Thyroid gland (tissue), 4 donors: ENCODE data around the gene ITIH5. TPM values are rescaled to one million over a fixed set of nuclear protein-coding genes. Genes with fewer than 3 reads are reported as not detected.
A peak's percentile ranks its signal among the peaks of the same experiment; 100 is the strongest.

ENCODE experiments used
- DNase-seq, 2 donors: peaks; one replicate each; pipeline ENCODE4 v3.0.0-alpha.2; 2019
- H3K27ac ChIP-seq, 3 donors: fragments of 200-600 bp; sonication (generic); 1 replicate in 2 of 3; 2 replicates in 1 of 3; pipeline ENCODE4 v1.5.1; 2016 to 2019; ENCODE audit warnings: mild to moderate bottlenecking in 1 of 3, moderate library complexity in 1 of 3
- H3K27me3 ChIP-seq: fragments of 200-600 bp; sonication (generic); one replicate; pipeline ENCODE4 v1.5.1; 2019
- H3K36me3 ChIP-seq, 2 donors: fragments of 200-600 bp; sonication (generic); one replicate each; pipeline ENCODE4 v1.5.1; 2016 to 2019
- H3K4me1 ChIP-seq, 2 donors: fragments of 200-600 bp; sonication (generic); one replicate each; pipeline ENCODE4 v1.5.1; 2017 to 2019
- H3K4me3 ChIP-seq, 3 donors: fragments of 200-600 bp; sonication (generic); replicated peaks in 1 of 3; 1 replicate in 2 of 3; 2 replicates in 1 of 3; pipeline ENCODE4 v1.5.1; 2016; ENCODE audit warnings: mild to moderate bottlenecking in 1 of 3
- H3K9me3 ChIP-seq: fragments of 200-600 bp; sonication (generic); one replicate; pipeline ENCODE4 v1.5.1; 2017
- POLR2A ChIP-seq, 2 donors: fragments of 450-650 bp; IDR thresholded peaks; one replicate each; pipeline ENCODE4 v1.6.1; 2017; ENCODE audit warnings: antibody characterized with exemption in 2 of 2, mild to moderate bottlenecking in 2 of 2, moderate library complexity in 1 of 2
- WGBS, 2 donors: methylation state at CpG; one replicate each; pipeline ENCODE4 v1.1.5; 2017; 5-methylcytosine and 5-hydroxymethylcytosine counted together
- intact Hi-C: fragments of 100-400 bp; cut with DNase I; formaldehyde crosslinking; loops from one replicate; pipeline ENCODE4 v1.15.1; 2023
- total RNA-seq, 4 donors: library from RNA; depleted of rRNA; stranded (reverse); fragments of >200 nt; gene quantifications; one replicate each; pipeline ENCODE4 v1.2.3, GENCODE V29; 2016
- TF ChIP-seq, protein P1 (sequence below), 6 experiments: fragments of 200-600 bp in 3 of 6; fragments of 450-650 bp in 3 of 6; sonication (generic) in 3 of 6; IDR thresholded peaks; one replicate each; pipeline ENCODE4 v1.5.1; 2016 to 2019; ENCODE audit warnings: antibody characterized with exemption in 6 of 6, mild to moderate bottlenecking in 2 of 6, inconsistent platforms in 1 of 6, moderate library complexity in 1 of 6

The ITIH5 gene
- total RNA-seq, 4 donors from 2014 or later: 14.4 to 31.3 (median 20.2) TPM

DNA sequence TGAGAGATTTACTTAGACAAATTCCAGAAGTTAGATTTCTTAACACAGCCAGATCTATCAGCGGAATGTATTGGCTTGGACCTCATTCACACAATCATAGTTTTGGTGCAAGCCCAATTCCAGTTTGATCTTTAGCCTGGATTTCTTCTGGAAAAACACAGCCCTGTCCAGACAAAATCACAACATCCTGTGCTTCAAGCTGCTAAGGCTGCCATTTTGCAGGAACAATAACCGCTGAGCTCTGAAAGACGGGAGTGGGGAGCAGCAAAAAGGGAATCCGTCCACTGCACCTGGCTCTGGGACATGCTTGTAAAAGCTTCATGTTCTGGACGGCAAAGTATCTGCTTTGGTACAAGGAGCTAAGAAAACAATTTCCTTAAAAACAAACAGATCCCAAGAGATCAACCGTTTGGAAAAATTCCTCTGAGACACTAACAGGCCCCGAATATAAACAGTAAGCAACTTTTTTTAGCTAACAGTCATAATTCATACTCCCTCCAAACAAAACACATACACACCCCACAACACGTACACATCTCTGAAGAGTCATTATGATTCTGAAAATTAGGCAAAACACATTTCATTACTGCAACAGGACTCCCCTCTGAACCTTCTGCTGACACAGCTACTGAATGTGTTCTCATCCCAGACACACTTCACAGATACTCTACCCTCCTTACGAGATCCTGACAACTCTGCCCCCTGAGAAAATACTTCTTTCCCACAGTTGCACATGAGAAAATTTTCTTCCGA lies 32.4 kb downstream of the ITIH5 start:
- DNase-seq: peak; percentile 41 to 55
- 22 to 27% methylated on average over 10 of the region's 10 CpGs for WGBS, 2 donors
- Histone ChIP-seq H3K4me3 (no peak overlapping the region), H3K36me3 (no peaks in the 10 kb centered on the region), H3K27ac (peak overlapping the region; percentile 28 to 78 (median 58)), H3K27me3 (no peaks in the 10 kb centered on the region), H3K4me1 (peaks cover 0 to 10% of the 10 kb centered on the region in 2 donors), H3K9me3 (no peaks in the 10 kb centered on the region)
- no peak for TF ChIP-seq POLR2A (IDR thresholded peaks at IDR 0.05)
- TF ChIP-seq, protein P1, sequence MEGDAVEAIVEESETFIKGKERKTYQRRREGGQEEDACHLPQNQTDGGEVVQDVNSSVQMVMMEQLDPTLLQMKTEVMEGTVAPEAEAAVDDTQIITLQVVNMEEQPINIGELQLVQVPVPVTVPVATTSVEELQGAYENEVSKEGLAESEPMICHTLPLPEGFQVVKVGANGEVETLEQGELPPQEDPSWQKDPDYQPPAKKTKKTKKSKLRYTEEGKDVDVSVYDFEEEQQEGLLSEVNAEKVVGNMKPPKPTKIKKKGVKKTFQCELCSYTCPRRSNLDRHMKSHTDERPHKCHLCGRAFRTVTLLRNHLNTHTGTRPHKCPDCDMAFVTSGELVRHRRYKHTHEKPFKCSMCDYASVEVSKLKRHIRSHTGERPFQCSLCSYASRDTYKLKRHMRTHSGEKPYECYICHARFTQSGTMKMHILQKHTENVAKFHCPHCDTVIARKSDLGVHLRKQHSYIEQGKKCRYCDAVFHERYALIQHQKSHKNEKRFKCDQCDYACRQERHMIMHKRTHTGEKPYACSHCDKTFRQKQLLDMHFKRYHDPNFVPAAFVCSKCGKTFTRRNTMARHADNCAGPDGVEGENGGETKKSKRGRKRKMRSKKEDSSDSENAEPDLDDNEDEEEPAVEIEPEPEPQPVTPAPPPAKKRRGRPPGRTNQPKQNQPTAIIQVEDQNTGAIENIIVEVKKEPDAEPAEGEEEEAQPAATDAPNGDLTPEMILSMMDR (IDR thresholded peaks at IDR 0.05): no peak
- intact Hi-C loops: no loop called here

DNA sequence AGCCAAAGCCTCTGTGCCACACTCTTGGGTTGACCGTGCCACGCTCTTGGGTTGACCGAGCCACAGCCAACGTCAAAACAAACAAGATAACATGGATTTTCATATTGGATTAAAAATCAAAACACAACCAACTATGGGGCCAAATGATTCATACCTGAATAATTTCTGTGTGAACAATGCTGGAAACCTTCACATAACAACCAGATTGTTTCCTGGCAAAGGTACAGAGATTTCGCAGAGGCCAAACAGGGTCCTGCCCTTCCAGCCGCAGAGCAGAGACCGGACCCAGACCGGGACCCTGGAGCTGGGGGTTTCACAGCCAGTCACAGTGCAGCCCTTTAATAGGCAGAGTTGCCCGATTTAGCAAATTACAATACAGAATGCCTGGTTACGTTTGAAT lies 40.5 kb downstream of the ITIH5 start:
- H3K27ac ChIP-seq: no peak overlapping the region

DNA sequence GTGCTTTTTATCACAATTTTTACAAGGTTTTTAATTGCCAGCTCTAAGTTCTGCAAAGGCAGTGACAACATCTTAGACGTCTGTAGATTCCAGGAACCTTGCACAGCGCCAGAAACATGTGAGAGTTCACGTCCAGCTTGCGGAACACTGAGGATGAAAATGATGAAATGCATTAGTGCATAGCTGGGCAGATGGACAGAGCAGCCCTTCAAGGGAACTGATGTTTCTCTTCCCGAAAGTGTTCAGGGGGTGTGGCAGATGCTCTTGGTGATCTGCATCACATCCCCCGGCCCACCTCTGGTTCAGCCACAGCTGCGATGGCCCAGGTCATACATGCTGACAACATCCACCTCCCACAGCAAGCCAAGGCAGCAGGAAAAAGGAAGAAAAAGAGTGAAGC lies 40.9 kb downstream of the ITIH5 start:
- H3K36me3 ChIP-seq: no peaks in the 10 kb centered on the region
- H3K27ac ChIP-seq: no peak overlapping the region
- H3K4me3 ChIP-seq: no peak overlapping the region
- H3K9me3 ChIP-seq: no peaks in the 10 kb centered on the region
- TF ChIP-seq POLR2A (IDR thresholded peaks at IDR 0.05): no peak
- TF ChIP-seq, protein P1 (IDR thresholded peaks at IDR 0.05): no peak
- intact Hi-C loops: no loop called here
- DNase-seq: no peak
- H3K27me3 ChIP-seq: no peaks in the 10 kb centered on the region
- H3K4me1 ChIP-seq: peaks cover 0 to 5% of the 10 kb centered on the region in 2 donors
- WGBS, 2 donors: 70 to 82% methylated on average over 7 of the region's 7 CpGs

More for the DNA sequence above, 40.5 kb downstream of the ITIH5 start:
- H3K9me3 ChIP-seq: no peaks in the 10 kb centered on the region
- 72 to 78% methylated on average over 10 of the region's 10 CpGs for WGBS, 2 donors
- no peak for TF ChIP-seq POLR2A (IDR thresholded peaks at IDR 0.05)
- TF ChIP-seq, protein P1 (IDR thresholded peaks at IDR 0.05): no peak
- peaks cover 0 to 5% of the 10 kb centered on the region in 2 donors for H3K4me1 ChIP-seq
- DNase-seq: no peak
- no peaks in the 10 kb centered on the region for H3K36me3 ChIP-seq
- H3K4me3 ChIP-seq: no peak overlapping the region
- intact Hi-C loops: no loop called here
- H3K27me3 ChIP-seq: no peaks in the 10 kb centered on the region

DNA sequence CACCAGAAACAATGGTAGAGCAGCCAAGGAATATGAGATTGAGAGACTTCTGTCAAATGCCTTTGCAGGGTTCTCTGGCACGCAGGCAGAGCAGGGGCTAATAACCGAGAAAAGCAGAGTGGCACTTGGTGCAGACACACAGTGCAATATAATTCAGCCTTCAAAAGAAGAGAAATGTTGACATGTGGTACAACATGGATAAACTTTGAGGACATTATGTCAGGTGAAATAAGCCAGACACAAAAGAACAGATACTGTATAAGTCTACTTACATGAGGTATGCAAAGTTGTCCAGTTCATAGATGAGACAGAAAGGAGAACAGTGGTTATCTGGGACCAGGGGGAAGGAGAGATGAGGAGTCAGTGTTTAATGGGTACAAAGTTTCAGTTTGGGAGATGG lies 41.8 kb downstream of the ITIH5 start:
- Histone ChIP-seq H3K36me3 (no peaks in the 10 kb centered on the region), H3K27ac (no peak overlapping the region), H3K27me3 (no peaks in the 10 kb centered on the region), H3K4me1 (peaks cover 0 to 5% of the 10 kb centered on the region in 2 donors), H3K9me3 (no peaks in the 10 kb centered on the region), H3K4me3 (no peak overlapping the region)
- DNase-seq: no peak
- TF ChIP-seq, protein P1 (IDR thresholded peaks at IDR 0.05): no peak
- no peak for TF ChIP-seq POLR2A (IDR thresholded peaks at IDR 0.05)
- WGBS, 2 donors: 98 to 100% methylated on average over 2 of the region's 2 CpGs
- intact Hi-C loops: no loop called here

DNA sequence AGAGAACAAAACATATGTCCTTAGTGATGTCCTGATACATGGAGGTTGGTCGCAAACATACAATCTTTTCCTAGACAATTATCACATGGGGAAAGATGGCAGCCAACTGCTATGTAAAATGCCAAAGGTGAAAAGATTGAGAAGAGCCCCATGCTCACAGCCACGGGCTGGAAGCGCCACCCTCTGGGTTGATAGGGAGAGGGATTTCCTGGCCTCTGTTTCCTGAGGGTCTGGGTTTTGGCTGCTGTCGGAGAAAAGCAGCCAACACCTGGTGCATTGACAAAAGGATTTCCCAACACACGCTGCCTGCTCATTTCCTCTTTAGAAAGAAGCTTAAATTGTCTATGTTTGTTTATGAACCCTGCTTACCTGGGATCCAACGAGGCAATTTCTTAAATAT lies 43.8 kb downstream of the ITIH5 start:
- peak in 1 of 2 donors; percentile 8 for DNase-seq
- Histone ChIP-seq H3K4me3 (no peak overlapping the region), H3K27ac (no peak overlapping the region), H3K4me1 (peaks cover 0 to 5% of the 10 kb centered on the region in 2 donors), H3K36me3 (no peaks in the 10 kb centered on the region), H3K27me3 (no peaks in the 10 kb centered on the region), H3K9me3 (no peaks in the 10 kb centered on the region)
- WGBS, 2 donors: 60 to 61% methylated on average over 6 of the region's 6 CpGs
- intact Hi-C loops: no loop called here
- TF ChIP-seq, protein P1 (IDR thresholded peaks at IDR 0.05): no peak
- TF ChIP-seq POLR2A (IDR thresholded peaks at IDR 0.05): no peak
